NCI-H510A treated with DMSO at 0.1 percent for 48 hours (cell line): ENCODE measurements around the gene SLC10A7.

Experiments
- DNase-seq: peaks from one replicate; lab custom pipeline; 2025; lab: John Stamatoyannopoulos, UW

The SLC10A7 gene

GRCh38 chr4:146495269-146495668 is 26.5 kb downstream of the SLC10A7 start:
- DNase-seq: no peak

GRCh38 chr4:146494143-146494542 is 27.6 kb downstream of the SLC10A7 start:
- DNase-seq: no peak

- DNase-seq: no peak
Measured at GRCh38 chr4:146490106-146490505, 31.6 kb downstream of the SLC10A7 start.

GRCh38 chr4:146488495-146489174 is 33.1 kb downstream of the SLC10A7 start:
- no peak for DNase-seq

- no peak for DNase-seq
Measured at GRCh38 chr4:146486565-146486964, 35.2 kb downstream of the SLC10A7 start.

- no peak for DNase-seq
Measured at GRCh38 chr4:146485968-146486367, 35.8 kb downstream of the SLC10A7 start.

- no peak for DNase-seq
Measured at GRCh38 chr4:146482788-146483187, 39.0 kb downstream of the SLC10A7 start.

GRCh38 chr4:146481246-146481645 is 40.5 kb downstream of the SLC10A7 start:
- DNase-seq: no peak

GRCh38 chr4:146478009-146478408 is 43.7 kb downstream of the SLC10A7 start:
- DNase-seq: no peak

GRCh38 chr4:146477054-146477453 is 44.7 kb downstream of the SLC10A7 start:
- no peak for DNase-seq

- no peak for DNase-seq
Measured at GRCh38 chr4:146472404-146472803, 49.3 kb downstream of the SLC10A7 start.

GRCh38 chr4:146470604-146471003 is 51.1 kb downstream of the SLC10A7 start:
- no peak for DNase-seq

- DNase-seq: no peak
Measured at GRCh38 chr4:146469022-146469421, 52.7 kb downstream of the SLC10A7 start.

GRCh38 chr4:146465628-146466027 is 56.1 kb downstream of the SLC10A7 start:
- DNase-seq: no peak

GRCh38 chr4:146462251-146462650 is 59.5 kb downstream of the SLC10A7 start:
- DNase-seq: no peak

- DNase-seq: no peak
Measured at GRCh38 chr4:146458594-146458993, 63.1 kb downstream of the SLC10A7 start.

GRCh38 chr4:146456681-146457080 is 65.1 kb downstream of the SLC10A7 start:
- DNase-seq: no peak

- DNase-seq: no peak
Measured at GRCh38 chr4:146453181-146453807, 68.4 kb downstream of the SLC10A7 start.

GRCh38 chr4:146450524-146450923 is 71.2 kb downstream of the SLC10A7 start:
- no peak for DNase-seq

- DNase-seq: no peak
Measured at GRCh38 chr4:146446555-146446954, 75.2 kb downstream of the SLC10A7 start.

GRCh38 chr4:146445198-146446150 is 76.3 kb downstream of the SLC10A7 start:
- DNase-seq: no peak

- DNase-seq: no peak
Measured at GRCh38 chr4:146443525-146443924, 78.2 kb downstream of the SLC10A7 start.

GRCh38 chr4:146442801-146443200 is 78.9 kb downstream of the SLC10A7 start:
- DNase-seq: no peak
